Esophagus squamous epithelium (tissue), 5 donors: ENCODE measurements around the gene IPMK. TPM values are rescaled to one million over a fixed set of nuclear protein-coding genes. Genes with fewer than 3 reads are reported as not detected.
"Not testable (repeated sequence)": the region's sequence is repeated elsewhere in the genome, so short reads cannot be mapped to it uniquely, and the experiment has no call there.

Experiments used
- DNase-seq: peaks from one replicate; lab custom pipeline; 2025; lab: John Stamatoyannopoulos, UW
- H3K27ac ChIP-seq, 4 donors: fragments of 200-600 bp; sonication (generic); one replicate each; pipeline ENCODE4 v1.5.1; 2016 to 2019; ENCODE audit warnings: mild to moderate bottlenecking in 1 of 4
- H3K27me3 ChIP-seq, 4 donors: fragments of 200-600 bp; sonication (generic); 1 replicate in 3 of 4; 2 replicates in 1 of 4; pipeline versions ENCODE4 v1.5.1 to v1.6.0; 2017 to 2021; ENCODE audit warnings: antibody characterized with exemption in 1 of 4
- H3K36me3 ChIP-seq, 3 donors: fragments of 200-600 bp; sonication (generic); one replicate each; pipeline ENCODE4 v1.5.1; 2016 to 2019
- H3K4me1 ChIP-seq, 3 donors: fragments of 200-600 bp; sonication (generic); one replicate each; pipeline ENCODE4 v1.5.1; 2017 to 2019
- H3K4me3 ChIP-seq, 4 donors: fragments of 200-600 bp; sonication (generic); 1 replicate in 3 of 4; 2 replicates in 1 of 4; pipeline ENCODE4 v1.5.1; 2016 to 2019; ENCODE audit warnings: mild to moderate bottlenecking in 2 of 4, moderate library complexity in 1 of 4
- H3K9me3 ChIP-seq, 3 donors: fragments of 200-600 bp; sonication (generic); one replicate each; pipeline ENCODE4 v1.5.1; 2016 to 2019
- CTCF ChIP-seq, 6 experiments: fragments of 450-650 bp in 4 of 6; fragments of 200-600 bp in 2 of 6; sonication (generic) in 2 of 6; IDR thresholded peaks; one replicate each; pipeline ENCODE4 v1.5.1; 2016 to 2019; ENCODE audit warnings: antibody characterized with exemption in 6 of 6, mild to moderate bottlenecking in 4 of 6, moderate library complexity in 4 of 6
- POLR2A ChIP-seq, 4 donors: fragments of 450-650 bp; IDR thresholded peaks; one replicate each; pipeline ENCODE4 v1.6.1; 2017; ENCODE audit warnings: antibody characterized with exemption in 4 of 4, mild to moderate bottlenecking in 4 of 4, moderate library complexity in 3 of 4
- WGBS, 2 donors: methylation state at CpG; one replicate each; pipeline ENCODE4 v1.1.5; 2018; 5-methylcytosine and 5-hydroxymethylcytosine counted together
- intact Hi-C: fragments of 100-400 bp; cut with DNase I; formaldehyde crosslinking; loops from one replicate; pipeline ENCODE4 v1.15.0; 2022
- total RNA-seq, 4 donors: library from RNA; depleted of rRNA; stranded (reverse); fragments of >200 nt; gene quantifications; one replicate each; pipeline ENCODE4 v1.1.0, GENCODE V29; 2016
- donor health status: DM: yes; HTN: yes; CAD: no.

IPMK gene
- total RNA-seq, 4 donors from 2014 or later: 5.8 to 12.6 (median 8.8) TPM

GRCh38 chr10:58158806-58159205, 108.9 kb downstream of the IPMK start:
- no peak overlapping the region for H3K27ac ChIP-seq
- H3K4me1 ChIP-seq: no peaks in the 10 kb centered on the region
- H3K36me3 ChIP-seq: no peaks in the 10 kb centered on the region
- intact Hi-C loops: no loop called here
- DNase-seq: no peak
- peaks cover 0 to 1% (median 0%) of the 10 kb centered on the region in 4 donors for H3K27me3 ChIP-seq
- WGBS, 2 donors: 69 to 77% methylated on average over 4 of the region's 4 CpGs
- H3K4me3 ChIP-seq: no peak overlapping the region
- no peaks in the 10 kb centered on the region for H3K9me3 ChIP-seq
- TF ChIP-seq POLR2A (IDR thresholded peaks at IDR 0.05) (no peak), CTCF (IDR thresholded peaks at IDR 0.05) (no peak)

GRCh38 chr10:58157076-58157766, 110.5 kb downstream of the IPMK start:
- no peaks in the 10 kb centered on the region for H3K36me3 ChIP-seq
- 25 to 41% methylated on average over 7 of the region's 7 CpGs for WGBS, 2 donors
- peaks cover 0 to 5% (median 0%) of the 10 kb centered on the region in 4 donors for H3K27me3 ChIP-seq
- intact Hi-C loops: no loop called here
- no peak overlapping the region for H3K4me3 ChIP-seq
- H3K9me3 ChIP-seq: no peaks in the 10 kb centered on the region
- no peaks in the 10 kb centered on the region for H3K4me1 ChIP-seq
- peak; percentile 7 for DNase-seq
- H3K27ac ChIP-seq: no peak overlapping the region
- TF ChIP-seq POLR2A (IDR thresholded peaks at IDR 0.05) (no peak), CTCF (IDR thresholded peaks at IDR 0.05) (no peak)

- H3K36me3 ChIP-seq, DNase-seq, H3K27ac ChIP-seq, H3K27me3 ChIP-seq, H3K4me3 ChIP-seq, H3K4me1 ChIP-seq, H3K9me3 ChIP-seq, intact Hi-C loops: not testable (repeated sequence)
- 63 to 88% methylated on average over 2 of the region's 2 CpGs for WGBS, 2 donors
Observed at GRCh38 chr10:58155941-58156340, 111.8 kb downstream of the IPMK start.

GRCh38 chr10:58153751-58154150, 113.9 kb downstream of the IPMK start:
- Histone ChIP-seq H3K27ac (no peak overlapping the region), H3K36me3 (no peaks in the 10 kb centered on the region), H3K27me3 (peaks cover 0 to 5% (median 0%) of the 10 kb centered on the region in 4 donors), H3K4me3 (no peak overlapping the region), H3K9me3 (no peaks in the 10 kb centered on the region), H3K4me1 (no peaks in the 10 kb centered on the region)
- DNase-seq: no peak
- TF ChIP-seq CTCF (IDR thresholded peaks at IDR 0.05) (no peak), POLR2A (IDR thresholded peaks at IDR 0.05) (no peak)
- intact Hi-C loops: no loop called here
- WGBS, 2 donors: 83 to 86% methylated on average over 1 of the region's 1 CpG

- H3K36me3 ChIP-seq: no peaks in the 10 kb centered on the region
- no peak overlapping the region for H3K4me3 ChIP-seq
- H3K9me3 ChIP-seq: no peaks in the 10 kb centered on the region
- H3K27me3 ChIP-seq: peaks cover 0 to 5% (median 0%) of the 10 kb centered on the region in 4 donors
- WGBS, 2 donors: 20 to 28% methylated on average over 8 of the region's 8 CpGs
- TF ChIP-seq CTCF (IDR thresholded peaks at IDR 0.05): peak in 5 of 6 experiments; percentile 19 to 57 (median 28)
- TF ChIP-seq POLR2A (IDR thresholded peaks at IDR 0.05): no peak
- H3K27ac ChIP-seq: no peak overlapping the region
- no peaks in the 10 kb centered on the region for H3K4me1 ChIP-seq
- no peak for DNase-seq
- intact Hi-C loops: no loop called here
Observed at GRCh38 chr10:58152673-58153263, 114.9 kb downstream of the IPMK start.
